Retinal pigment epithelial cell (primary cell): ENCODE data around the gene APH1B.

Experiments
- DNase-seq: peaks from one replicate; pipeline ENCODE4 v3.0.0-alpha.2; 2010; ENCODE audit warnings: low read depth
- H3K4me3 ChIP-seq: 2 replicates; pipeline ENCODE4 v1.5.1; 2011; ENCODE audit warnings: mild to moderate bottlenecking, low read length, control low read depth, moderate library complexity
- CTCF ChIP-seq: conservative IDR thresholded peaks from 2 replicates; pipeline ENCODE4 v1.5.1; 2011; ENCODE audit warnings: low read depth, low read length, control low read depth, inconsistent platforms

APH1B gene

GRCh38 chr15:63295341-63295740, 17.9 kb downstream of the APH1B start:
- DNase-seq, result no peak
- no peak overlapping the region for H3K4me3 ChIP-seq
- no peak for TF ChIP-seq CTCF

- DNase-seq, result no peak
- TF ChIP-seq CTCF, result no peak
- no peak overlapping the region for H3K4me3 ChIP-seq
Observed at GRCh38 chr15:63296195-63296594, 18.8 kb downstream of the APH1B start.

DNA sequence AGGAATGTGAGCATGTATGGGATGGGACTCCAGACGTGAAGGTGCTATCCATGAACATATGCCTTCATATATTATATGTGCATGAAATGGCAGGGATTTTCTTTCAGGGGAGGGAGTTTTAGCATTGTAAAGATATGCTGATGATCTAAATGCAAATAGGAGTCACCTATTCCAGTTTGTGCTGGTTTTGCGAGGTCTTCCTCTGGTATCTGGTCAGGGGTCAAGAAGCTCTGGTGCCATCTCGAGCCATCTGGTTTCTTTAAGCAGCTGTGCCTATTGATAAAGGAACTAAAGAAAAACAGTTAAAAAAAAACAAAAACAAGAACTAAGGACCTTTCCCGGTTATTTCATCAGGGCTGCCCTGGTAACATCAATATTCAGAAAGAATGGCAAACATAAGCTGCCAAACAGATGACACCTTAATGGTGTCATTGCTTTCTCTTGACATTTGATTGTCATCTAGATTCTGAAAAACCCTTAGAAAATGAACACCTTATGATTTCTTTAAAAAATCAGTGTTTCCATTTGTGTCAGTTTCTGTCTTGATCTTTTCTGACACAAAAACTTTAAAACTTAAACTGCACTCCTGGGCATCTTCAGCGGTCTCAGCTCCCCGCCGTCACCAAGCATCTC, 22.7 kb downstream of the APH1B start:
- no peak for DNase-seq
- TF ChIP-seq CTCF, result no peak
- no peak overlapping the region for H3K4me3 ChIP-seq

DNA sequence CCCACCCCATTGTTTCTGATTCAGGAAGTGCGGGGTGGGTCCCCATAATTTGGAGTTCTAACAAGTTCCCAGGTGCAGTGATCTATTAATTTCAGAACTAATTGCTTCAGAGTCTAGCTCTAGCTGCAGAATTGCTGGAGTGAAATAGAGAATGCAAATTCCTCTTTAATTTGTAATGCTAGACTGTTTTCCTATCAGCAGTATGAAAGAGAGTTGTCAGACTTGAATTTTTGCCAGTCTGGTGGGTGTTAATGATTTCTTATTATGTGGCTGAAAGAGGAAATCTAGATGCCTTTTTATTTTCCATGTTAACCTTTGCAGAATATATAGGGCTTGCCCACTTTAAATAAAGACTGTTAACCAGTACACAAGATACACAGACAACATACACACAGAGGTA, 23.7 kb downstream of the APH1B start:
- TF ChIP-seq CTCF, result no peak
- DNase-seq, result no peak
- no peak overlapping the region for H3K4me3 ChIP-seq

GRCh38 chr15:63305260-63305659, 27.9 kb downstream of the APH1B start:
- no peak for TF ChIP-seq CTCF
- DNase-seq, result no peak
- no peak overlapping the region for H3K4me3 ChIP-seq

- no peak overlapping the region for H3K4me3 ChIP-seq
- no peak for DNase-seq
- no peak for TF ChIP-seq CTCF
Observed at GRCh38 chr15:63306492-63307073, 29.2 kb downstream of the APH1B start.

DNA sequence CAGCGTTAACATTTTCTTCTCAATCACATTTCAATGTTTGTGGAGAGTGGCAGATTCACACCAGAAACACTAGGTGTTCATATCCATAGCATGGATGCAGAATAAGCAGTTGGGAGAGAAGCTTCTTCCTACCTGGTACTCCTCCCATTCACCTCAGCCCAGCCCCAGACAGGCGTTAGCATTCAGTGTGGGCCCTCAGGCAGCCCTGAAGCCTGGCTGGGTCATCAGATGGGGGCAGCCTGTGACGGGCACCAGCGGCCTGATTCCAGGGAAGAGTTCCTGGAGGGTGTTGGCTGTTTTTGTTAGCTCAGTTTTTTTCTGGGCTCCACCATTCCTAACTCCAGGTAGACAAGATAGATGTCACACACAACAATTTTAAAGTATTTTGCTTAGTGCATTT, 31.1 kb downstream of the APH1B start:
- no peak for DNase-seq
- H3K4me3 ChIP-seq, result no peak overlapping the region
- no peak for TF ChIP-seq CTCF
